PFSK-1 (cell line): Measurements from ENCODE around the gene FRG2.

ENCODE experiments used
- FOXP2 ChIP-seq: optimal IDR thresholded peaks from 2 replicates; pipeline ENCODE3; 2011; ENCODE audit warnings: borderline replicate concordance, control low read depth, inconsistent platforms; ENCODE audit not compliant: insufficient read depth; ENCODE audit errors: extremely low read length, extremely low read depth
- POLR2AphosphoS5 ChIP-seq: IDR thresholded peaks from 2 replicates; pipeline ENCODE4 v1.6.1; 2012; ENCODE audit warnings: low read depth, mild to moderate bottlenecking, control low read depth, low read length, moderate library complexity
- REST ChIP-seq, 2 experiments: IDR thresholded peaks; 2 replicates each; pipeline versions ENCODE4 v1.6.1 to v1.8.0; 2011 to 2012; ENCODE audit warnings: low read depth in 2 of 2, low read length in 2 of 2, control low read depth in 1 of 2, inconsistent platforms in 1 of 2, mild to moderate bottlenecking in 1 of 2, moderate library complexity in 1 of 2; ENCODE audit not compliant: insufficient read depth in 1 of 2
- SIN3A ChIP-seq: IDR thresholded peaks from 2 replicates; pipeline ENCODE4 v1.6.1; 2012; ENCODE audit warnings: mild to moderate bottlenecking, low read length, moderate library complexity, borderline replicate concordance; ENCODE audit not compliant: insufficient read depth
- TAF1 ChIP-seq: IDR thresholded peaks from 2 replicates; pipeline ENCODE4 v1.6.1; 2012; ENCODE audit warnings: low read length, control low read depth, borderline replicate concordance; ENCODE audit not compliant: insufficient read depth

- TF ChIP-seq SIN3A = no peak
- TF ChIP-seq POLR2AphosphoS5 = no peak
- TF ChIP-seq REST (IDR thresholded peaks at IDR 0.05; ENCODE audit: insufficient read depth in 1 of 2, low read depth in 2 of 2, low read length in 2 of 2) = no peak
- no peak for TF ChIP-seq TAF1
- no peak for TF ChIP-seq FOXP2
These were observed 6.0 kb downstream of the FRG2 start for GRCh38 chr4:190020790-190021717.
